ENCODE measurements around the gene RNU7-1. TPM values are rescaled to one million over a fixed set of nuclear protein-coding genes. Genes with fewer than 3 reads are reported as not detected.

RNU7-1 gene
- total and polyA plus RNA-seq, 9 of the 15 experiments (the other 6 are each of a cell fraction or from before 2014, with no cell fraction given), result not detected

DNA sequence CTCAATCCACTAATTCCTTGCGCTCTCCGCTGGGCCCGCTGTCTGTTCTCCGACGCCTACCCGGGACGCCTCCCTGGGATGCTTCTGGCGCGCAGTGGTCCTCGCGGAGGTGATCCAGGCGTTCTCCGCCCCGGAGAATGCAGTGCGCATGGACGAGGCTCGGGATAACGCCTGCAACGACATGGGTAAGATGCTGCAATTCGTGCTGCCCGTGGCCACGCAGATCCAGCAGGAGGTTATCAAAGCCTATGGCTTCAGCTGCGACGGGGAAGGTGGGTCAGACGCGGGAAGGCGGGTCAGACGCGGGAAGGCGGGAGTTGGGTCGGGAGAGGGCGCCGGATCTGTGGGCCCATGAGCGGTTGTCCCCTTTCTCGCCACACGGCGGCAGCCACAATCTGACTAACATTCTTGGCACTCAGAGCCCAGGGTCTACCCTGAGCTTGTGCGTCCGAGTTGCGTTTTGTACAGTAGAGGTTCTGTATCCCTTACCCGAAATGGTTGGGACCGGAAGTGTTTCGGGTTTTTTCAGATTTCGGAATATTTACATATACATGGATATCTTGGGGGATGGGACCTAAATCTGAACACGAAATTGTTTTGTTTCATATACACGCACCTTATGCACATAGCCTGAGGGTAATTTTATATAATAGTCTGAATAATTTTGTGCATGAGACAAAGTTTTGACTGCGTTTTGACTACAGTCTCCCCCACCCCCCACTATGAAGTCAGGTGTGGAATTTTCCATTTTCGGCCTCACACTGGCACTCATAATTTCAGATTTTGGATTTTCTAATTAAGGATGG lies 968 bp downstream of the RNU7-1 start (continued):
- TF ChIP-seq, protein P1, sequence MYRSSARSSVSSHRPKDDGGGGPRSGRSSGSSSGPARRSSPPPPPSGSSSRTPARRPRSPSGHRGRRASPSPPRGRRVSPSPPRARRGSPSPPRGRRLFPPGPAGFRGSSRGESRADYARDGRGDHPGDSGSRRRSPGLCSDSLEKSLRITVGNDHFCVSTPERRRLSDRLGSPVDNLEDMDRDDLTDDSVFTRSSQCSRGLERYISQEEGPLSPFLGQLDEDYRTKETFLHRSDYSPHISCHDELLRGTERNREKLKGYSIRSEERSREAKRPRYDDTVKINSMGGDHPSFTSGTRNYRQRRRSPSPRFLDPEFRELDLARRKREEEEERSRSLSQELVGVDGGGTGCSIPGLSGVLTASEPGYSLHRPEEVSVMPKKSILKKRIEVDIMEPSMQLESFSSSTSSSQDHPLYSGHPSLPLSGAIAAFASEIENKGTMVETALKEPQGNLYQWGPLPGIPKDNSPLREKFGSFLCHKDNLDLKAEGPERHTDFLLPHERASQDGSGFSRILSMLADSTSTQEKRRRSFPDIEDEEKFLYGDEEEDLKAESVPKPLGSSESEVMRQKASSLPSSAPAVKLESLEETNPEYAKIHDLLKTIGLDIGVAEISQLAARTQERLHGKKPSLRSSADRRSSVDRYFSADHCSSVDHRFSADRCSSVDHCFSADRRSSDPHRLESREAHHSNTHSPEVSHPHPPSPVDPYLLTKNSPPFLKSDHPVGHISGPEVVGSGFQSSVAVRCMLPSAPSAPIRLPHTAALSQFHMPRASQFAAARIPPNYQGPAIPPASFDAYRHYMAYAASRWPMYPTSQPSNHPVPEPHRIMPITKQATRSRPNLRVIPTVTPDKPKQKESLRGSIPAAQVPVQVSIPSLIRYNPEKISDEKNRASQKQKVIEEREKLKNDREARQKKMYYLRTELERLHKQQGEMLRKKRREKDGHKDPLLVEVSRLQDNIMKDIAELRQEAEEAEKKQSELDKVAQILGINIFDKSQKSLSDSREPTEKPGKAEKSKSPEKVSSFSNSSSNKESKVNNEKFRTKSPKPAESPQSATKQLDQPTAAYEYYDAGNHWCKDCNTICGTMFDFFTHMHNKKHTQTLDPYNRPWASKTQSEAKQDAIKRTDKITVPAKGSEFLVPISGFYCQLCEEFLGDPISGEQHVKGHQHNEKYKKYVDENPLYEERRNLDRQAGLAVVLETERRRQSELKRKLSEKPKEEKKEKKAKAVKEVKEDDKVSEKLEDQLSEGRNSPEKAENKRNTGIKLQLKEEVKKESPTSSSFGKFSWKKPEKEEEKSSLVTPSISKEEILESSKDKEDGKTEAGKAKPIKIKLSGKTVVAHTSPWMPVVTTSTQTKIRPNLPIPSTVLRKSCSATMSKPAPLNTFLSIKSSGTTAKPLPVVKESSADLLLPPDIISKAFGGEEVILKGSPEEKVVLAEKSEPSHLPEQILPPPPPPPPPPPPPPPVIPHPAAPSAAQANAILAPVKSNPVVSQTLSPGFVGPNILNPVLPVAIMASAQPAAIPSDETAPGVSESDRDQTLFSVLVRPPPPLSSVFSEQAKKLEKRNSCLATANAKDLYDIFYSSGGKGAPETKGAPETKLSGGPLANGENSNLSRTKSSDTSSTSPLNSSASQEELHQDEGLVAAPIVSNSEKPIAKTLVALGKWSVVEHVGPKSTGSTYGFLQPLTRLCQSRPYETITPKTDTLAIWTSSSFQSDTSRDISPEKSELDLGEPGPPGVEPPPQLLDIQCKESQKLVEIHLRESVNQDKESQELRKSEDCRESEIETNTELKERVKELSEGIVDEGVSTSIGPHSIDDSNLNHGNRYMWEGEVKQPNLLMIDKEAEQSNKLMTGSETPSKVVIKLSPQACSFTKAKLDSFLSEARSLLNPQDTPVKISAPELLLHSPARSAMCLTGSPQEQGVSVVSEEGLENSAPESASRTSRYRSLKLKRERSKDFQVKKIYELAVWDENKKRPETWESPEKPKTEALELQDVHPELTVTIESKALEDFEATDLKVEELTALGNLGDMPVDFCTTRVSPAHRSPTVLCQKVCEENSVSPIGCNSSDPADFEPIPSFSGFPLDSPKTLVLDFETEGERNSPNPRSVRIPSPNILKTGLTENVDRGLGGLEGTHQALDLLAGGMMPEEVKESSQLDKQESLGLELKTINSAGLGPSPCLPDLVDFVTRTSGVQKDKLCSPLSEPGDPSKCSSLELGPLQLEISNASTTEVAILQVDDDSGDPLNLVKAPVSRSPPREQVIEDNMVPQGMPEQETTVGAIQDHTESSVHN (IDR thresholded peaks at IDR 0.05; ENCODE audit: borderline replicate concordance in 1 of 2, low read depth in 1 of 2), result no peak
- no peak for TF ChIP-seq NR2C2 (CRISPR knock-in tag; IDR thresholded peaks at IDR 0.05)
- TF ChIP-seq NR2C2 (tag; IDR thresholded peaks at IDR 0.05), result peak; percentile 35
- 0 out of 2 replicates have a peak, but pooled peaks have one; percentile 10 for TF ChIP-seq ELF1 (tag; IDR thresholded peaks at IDR 0.05)
- TF ChIP-seq, protein P2, sequence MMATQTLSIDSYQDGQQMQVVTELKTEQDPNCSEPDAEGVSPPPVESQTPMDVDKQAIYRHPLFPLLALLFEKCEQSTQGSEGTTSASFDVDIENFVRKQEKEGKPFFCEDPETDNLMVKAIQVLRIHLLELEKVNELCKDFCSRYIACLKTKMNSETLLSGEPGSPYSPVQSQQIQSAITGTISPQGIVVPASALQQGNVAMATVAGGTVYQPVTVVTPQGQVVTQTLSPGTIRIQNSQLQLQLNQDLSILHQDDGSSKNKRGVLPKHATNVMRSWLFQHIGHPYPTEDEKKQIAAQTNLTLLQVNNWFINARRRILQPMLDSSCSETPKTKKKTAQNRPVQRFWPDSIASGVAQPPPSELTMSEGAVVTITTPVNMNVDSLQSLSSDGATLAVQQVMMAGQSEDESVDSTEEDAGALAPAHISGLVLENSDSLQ (IDR thresholded peaks at IDR 0.05), result no peak
- TF ChIP-seq ZNF780A (CRISPR knock-in tag; IDR thresholded peaks at IDR 0.05), result no peak
- no peak for TF ChIP-seq LARP7 (IDR thresholded peaks at IDR 0.05)
- no peak for TF ChIP-seq ZNF41 (CRISPR knock-in tag; conservative IDR thresholded peaks at IDR 0.05)
- no peak for TF ChIP-seq MCM3 (IDR thresholded peaks at IDR 0.05)
- no peak for TF ChIP-seq CHD2 (IDR thresholded peaks at IDR 0.05; ENCODE audit: low read depth, low read length)
- no peak for TF ChIP-seq YBX1 (IDR thresholded peaks at IDR 0.05)
- peak; percentile 54; the same call in 1 of the 2 replicates for TF ChIP-seq XRCC5 (IDR thresholded peaks at IDR 0.05; ENCODE audit: low read depth, low read length)
- TF ChIP-seq NCOA2 (IDR thresholded peaks at IDR 0.05; ENCODE audit: partially characterized antibody in 2 of 2), result no peak
- TF ChIP-seq STAT5A (IDR thresholded peaks at IDR 0.05; ENCODE audit: borderline replicate concordance, low read length), result no peak
- TF ChIP-seq, protein P3, sequence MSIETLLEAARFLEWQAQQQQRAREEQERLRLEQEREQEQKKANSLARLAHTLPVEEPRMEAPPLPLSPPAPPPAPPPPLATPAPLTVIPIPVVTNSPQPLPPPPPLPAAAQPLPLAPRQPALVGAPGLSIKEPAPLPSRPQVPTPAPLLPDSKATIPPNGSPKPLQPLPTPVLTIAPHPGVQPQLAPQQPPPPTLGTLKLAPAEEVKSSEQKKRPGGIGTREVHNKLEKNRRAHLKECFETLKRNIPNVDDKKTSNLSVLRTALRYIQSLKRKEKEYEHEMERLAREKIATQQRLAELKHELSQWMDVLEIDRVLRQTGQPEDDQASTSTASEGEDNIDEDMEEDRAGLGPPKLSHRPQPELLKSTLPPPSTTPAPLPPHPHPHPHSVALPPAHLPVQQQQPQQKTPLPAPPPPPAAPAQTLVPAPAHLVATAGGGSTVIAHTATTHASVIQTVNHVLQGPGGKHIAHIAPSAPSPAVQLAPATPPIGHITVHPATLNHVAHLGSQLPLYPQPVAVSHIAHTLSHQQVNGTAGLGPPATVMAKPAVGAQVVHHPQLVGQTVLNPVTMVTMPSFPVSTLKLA (conservative IDR thresholded peaks at IDR 0.05), result no peak; a peak in 2 of 4 replicates

All from K562 (cell line).